ENCODE measurements around the gene CD9. TPM values are rescaled to one million over a fixed set of nuclear protein-coding genes. Genes with fewer than 3 reads are reported as not detected.

The CD9 gene
- total and polyA plus RNA-seq, 4 donors = 240 to 425 (median 379) TPM

DNA sequence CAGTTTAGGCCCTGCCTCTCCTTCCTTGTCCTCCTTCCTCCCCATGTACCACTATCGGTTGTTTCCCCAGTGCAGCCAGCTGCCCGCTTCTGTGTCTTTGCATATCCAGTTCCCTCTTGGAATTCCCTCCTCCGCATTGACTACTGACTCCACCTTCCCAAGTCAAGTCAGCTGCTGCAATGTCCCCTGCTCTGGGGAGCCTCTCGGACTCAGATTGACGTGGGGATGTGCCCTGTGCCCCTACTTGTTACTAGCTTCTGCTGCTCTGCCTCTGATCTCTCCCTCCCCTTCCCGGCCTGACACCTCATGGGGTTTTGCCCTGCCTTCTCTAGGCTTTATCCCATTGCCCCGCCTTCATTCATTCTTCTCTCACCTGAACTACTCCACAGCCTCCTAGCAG lies 2.1 kb upstream of the CD9 start:
- WGBS, 2 donors = 60 to 79% methylated on average over 7 of the region's 7 CpGs
- Histone ChIP-seq H3K27me3 (ENCODE audit: control insufficient read depth in 3 of 3, insufficient read depth in 3 of 3, low read length in 2 of 3) (peaks cover 0 to 22% (median 17%) of the 10 kb centered on the region in 3 donors), H3K9me3 (ENCODE audit: control insufficient read depth in 4 of 4, insufficient read depth in 3 of 4, low read length in 3 of 4) (no peaks in the 10 kb centered on the region), H3K27ac (ENCODE audit: low read depth in 1 of 2, low read length in 1 of 2) (peak overlapping the region in 1 of 2 donors; percentile 62), H3K4me1 (ENCODE audit: control insufficient read depth in 5 of 5, insufficient read depth in 5 of 5, low read length in 5 of 5) (peaks cover 0 to 22% (median 7%) of the 10 kb centered on the region in 5 donors), H3K9ac (ENCODE audit: insufficient read depth in 1 of 2, low read length in 2 of 2) (no peak overlapping the region), H3K4me3 (no peak overlapping the region), H3K36me3 (ENCODE audit: control insufficient read depth in 4 of 4, insufficient read depth in 4 of 4, low read length in 4 of 4) (no peaks in the 10 kb centered on the region)
- DNase-seq (peak in 1 of 3 donors; percentile 25), ATAC-seq (ENCODE audit: insufficient read depth, low FRiP score) (no peak)
- TF ChIP-seq CTCF (IDR thresholded peaks at IDR 0.05; ENCODE audit: control extremely low read depth, extremely low read depth) = no peak

DNA sequence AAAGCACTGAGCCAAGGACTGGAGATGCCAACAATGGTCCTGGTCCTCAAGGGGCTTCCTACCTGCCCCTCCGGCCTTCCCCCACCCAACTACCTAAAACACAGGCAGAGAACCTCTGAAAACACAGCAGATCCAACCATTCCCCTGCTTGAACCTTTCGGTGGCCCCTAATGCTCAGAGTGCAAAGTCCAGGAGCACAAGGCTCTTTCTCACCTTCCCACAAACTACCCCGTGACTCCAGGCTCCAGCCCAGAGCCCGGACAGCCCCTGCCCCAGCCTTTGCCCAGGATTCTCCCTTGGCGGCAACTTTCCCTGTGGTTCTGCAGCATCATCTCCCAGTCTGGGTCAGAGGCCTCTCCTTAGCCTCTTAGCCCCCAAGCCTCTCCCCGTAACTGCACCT lies 1.6 kb upstream of the CD9 start:
- H3K27me3 ChIP-seq (ENCODE audit: control insufficient read depth in 3 of 3, insufficient read depth in 3 of 3, low read length in 2 of 3) = peaks cover 0 to 22% (median 19%) of the 10 kb centered on the region in 3 donors
- H3K9ac ChIP-seq (ENCODE audit: insufficient read depth in 1 of 2, low read length in 2 of 2) = no peak overlapping the region
- TF ChIP-seq CTCF (IDR thresholded peaks at IDR 0.05; ENCODE audit: control extremely low read depth, extremely low read depth) = no peak
- no peaks in the 10 kb centered on the region for H3K36me3 ChIP-seq (ENCODE audit: control insufficient read depth in 4 of 4, insufficient read depth in 4 of 4, low read length in 4 of 4)
- DNase-seq (no peak), ATAC-seq (ENCODE audit: insufficient read depth, low FRiP score) (no peak)
- peak overlapping the region in 1 of 2 donors; percentile 62 for H3K27ac ChIP-seq (ENCODE audit: low read depth in 1 of 2, low read length in 1 of 2)
- WGBS, 2 donors = 97% methylated on average over 6 of the region's 6 CpGs
- H3K4me1 ChIP-seq (ENCODE audit: control insufficient read depth in 5 of 5, insufficient read depth in 5 of 5, low read length in 5 of 5) = peaks cover 0 to 22% (median 12%) of the 10 kb centered on the region in 5 donors
- no peaks in the 10 kb centered on the region for H3K9me3 ChIP-seq (ENCODE audit: control insufficient read depth in 4 of 4, insufficient read depth in 3 of 4, low read length in 3 of 4)
- H3K4me3 ChIP-seq = no peak overlapping the region

DNA sequence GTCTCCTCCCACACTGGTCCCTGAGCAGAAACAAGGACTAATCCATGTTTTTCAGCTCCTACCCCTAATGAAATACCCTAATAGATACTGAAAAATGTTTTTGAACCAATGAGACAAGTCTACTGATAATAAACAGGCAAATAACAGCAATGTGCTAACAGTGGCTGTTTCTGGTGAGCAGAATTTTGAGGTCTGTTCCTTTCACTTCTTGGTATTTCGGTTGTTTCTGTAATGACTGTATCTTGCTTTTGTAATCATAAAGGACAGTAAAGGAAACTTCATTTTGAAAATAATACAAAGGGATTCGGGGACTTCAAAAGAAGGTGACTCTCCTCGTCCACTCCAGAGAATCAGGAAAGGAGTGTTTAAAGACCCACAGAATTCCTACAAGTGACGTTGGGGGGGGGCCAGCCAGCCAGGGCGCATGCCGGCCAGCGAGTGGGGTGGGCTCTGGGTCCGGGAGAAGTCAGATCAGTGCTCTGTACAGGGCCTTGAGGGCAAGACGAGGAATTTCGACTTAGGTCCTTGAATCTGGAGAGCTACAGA lies 1.1 kb upstream of the CD9 start:
- WGBS, 2 donors = 55 to 64% methylated on average over 10 of the region's 10 CpGs
- Histone ChIP-seq H3K27ac (ENCODE audit: low read depth in 1 of 2, low read length in 1 of 2) (peak overlapping the region; percentile 37 to 95), H3K9ac (ENCODE audit: insufficient read depth in 1 of 2, low read length in 2 of 2) (peak overlapping the region in 1 of 2 donors; percentile 62), H3K36me3 (ENCODE audit: control insufficient read depth in 4 of 4, insufficient read depth in 4 of 4, low read length in 4 of 4) (no peaks in the 10 kb centered on the region), H3K27me3 (ENCODE audit: control insufficient read depth in 3 of 3, insufficient read depth in 3 of 3, low read length in 2 of 3) (peaks cover 0 to 22% (median 19%) of the 10 kb centered on the region in 3 donors), H3K9me3 (ENCODE audit: control insufficient read depth in 4 of 4, insufficient read depth in 3 of 4, low read length in 3 of 4) (no peaks in the 10 kb centered on the region), H3K4me3 (no peak overlapping the region), H3K4me1 (ENCODE audit: control insufficient read depth in 5 of 5, insufficient read depth in 5 of 5, low read length in 5 of 5) (peaks cover 0 to 22% (median 15%) of the 10 kb centered on the region in 5 donors)
- no peak for TF ChIP-seq CTCF (IDR thresholded peaks at IDR 0.05; ENCODE audit: control extremely low read depth, extremely low read depth)
- no peak for ATAC-seq (ENCODE audit: insufficient read depth, low FRiP score)
- no peak for DNase-seq

All from lung (tissue), 12 donors.